SK-N-SH treated with all-trans-retinoic acid at 6 μM for 48 hours (cell line): ENCODE data around the gene CLSTN2.

ENCODE experiments used
- ATAC-seq: fragments of 200-7000 bp; cut with Tn5 transposase; 3 replicates; pipeline ENCODE4 v1.9.1; 2020; ENCODE audit warnings: mild to moderate bottlenecking, moderate library complexity
- ARNTL ChIP-seq: fragments of 450-650 bp; formaldehyde crosslinking; IDR thresholded peaks from 2 replicates; pipeline ENCODE4 v1.5.0; 2020; ENCODE audit warnings: low read depth, mild to moderate bottlenecking, moderate library complexity, borderline replicate concordance
- BACH2 ChIP-seq: fragments of 250-450 bp; sonication (Bioruptor Pico); IDR thresholded peaks from 2 replicates; pipeline ENCODE4 v1.9.0; 2021; ENCODE audit warnings: mild to moderate bottlenecking, borderline replicate concordance
- CSDC2 ChIP-seq: fragments of 250-450 bp; sonication (Bioruptor Pico); IDR thresholded peaks from 2 replicates; pipeline ENCODE4 v1.5.0; 2020; ENCODE audit warnings: mild to moderate bottlenecking, moderate library complexity
- CSRNP3 ChIP-seq: fragments of 250-450 bp; sonication (Bioruptor Pico); IDR thresholded peaks from 2 replicates; pipeline ENCODE4 v1.5.1; 2021; ENCODE audit warnings: mild to moderate bottlenecking, moderate library complexity
- ESRRG ChIP-seq: fragments of 250-450 bp; sonication (Bioruptor Pico); IDR thresholded peaks from 2 replicates; pipeline ENCODE4 v1.6.1; 2021; ENCODE audit warnings: mild to moderate bottlenecking
- GLIS3 ChIP-seq: fragments of 250-450 bp; sonication (Bioruptor Pico); IDR thresholded peaks from 2 replicates; pipeline ENCODE4 v1.5.0; 2020; ENCODE audit warnings: mild to moderate bottlenecking, moderate library complexity
- ISL1 ChIP-seq: fragments of 250-450 bp; sonication (Bioruptor Pico); IDR thresholded peaks from 2 replicates; pipeline ENCODE4 v2.1.2; 2022; ENCODE audit warnings: mild to moderate bottlenecking, moderate library complexity
- OSR1 ChIP-seq: fragments of 250-450 bp; sonication (Bioruptor Pico); IDR thresholded peaks from 2 replicates; pipeline ENCODE4 v1.8.0; 2022; ENCODE audit warnings: moderate library complexity, mild to moderate bottlenecking, inconsistent platforms
- PATZ1 ChIP-seq: fragments of 250-450 bp; sonication (Bioruptor Pico); IDR thresholded peaks from 2 replicates; pipeline ENCODE4 v1.8.0; 2020; ENCODE audit warnings: mild to moderate bottlenecking, moderate library complexity, borderline replicate concordance
- POU6F1 ChIP-seq: fragments of 250-450 bp; sonication (Bioruptor Pico); IDR thresholded peaks from 2 replicates; pipeline ENCODE4 v1.8.0; 2021; ENCODE audit warnings: low read depth, mild to moderate bottlenecking, moderate library complexity, borderline replicate concordance
- PPARA ChIP-seq: fragments of 250-450 bp; sonication (Bioruptor Pico); IDR thresholded peaks from 2 replicates; pipeline ENCODE4 v1.5.0; 2020; ENCODE audit warnings: mild to moderate bottlenecking, borderline replicate concordance
- RARB ChIP-seq: fragments of 250-450 bp; sonication (Bioruptor Pico); IDR thresholded peaks from 2 replicates; pipeline ENCODE4 v1.8.0; 2021; ENCODE audit warnings: mild to moderate bottlenecking, moderate library complexity
- SNAI2 ChIP-seq: fragments of 250-450 bp; sonication (Bioruptor Pico); IDR thresholded peaks from 2 replicates; pipeline ENCODE4 v1.5.0; 2020; ENCODE audit warnings: mild to moderate bottlenecking, moderate library complexity
- TCF4 ChIP-seq: fragments of 250-450 bp; sonication (Bioruptor Pico); IDR thresholded peaks from 2 replicates; pipeline ENCODE4 v1.8.0; 2021; ENCODE audit warnings: mild to moderate bottlenecking, moderate library complexity, borderline replicate concordance
- TOX ChIP-seq: fragments of 250-450 bp; sonication (Bioruptor Pico); IDR thresholded peaks from 2 replicates; pipeline ENCODE4 v1.8.0; 2021; ENCODE audit warnings: mild to moderate bottlenecking, moderate library complexity, borderline replicate concordance
- ZFP3 ChIP-seq: fragments of 250-450 bp; sonication (Bioruptor Pico); IDR thresholded peaks from 2 replicates; pipeline ENCODE4 v1.5.0; 2020; ENCODE audit warnings: mild to moderate bottlenecking, moderate library complexity
- ZFP30 ChIP-seq: fragments of 450-650 bp; formaldehyde crosslinking; IDR thresholded peaks from 2 replicates; pipeline ENCODE4 v1.5.0; 2022; ENCODE audit warnings: mild to moderate bottlenecking, moderate library complexity
- ZNF565 ChIP-seq: fragments of 450-650 bp; formaldehyde crosslinking; conservative IDR thresholded peaks from 2 replicates; pipeline ENCODE4 v1.5.0; 2020; ENCODE audit warnings: low read depth, mild to moderate bottlenecking, moderate library complexity
- ZNF70 ChIP-seq: fragments of 450-650 bp; formaldehyde crosslinking; IDR thresholded peaks from 2 replicates; pipeline ENCODE4 v1.5.0; 2020; ENCODE audit warnings: mild to moderate bottlenecking, moderate library complexity
- ZNF8 ChIP-seq: fragments of 450-650 bp; formaldehyde crosslinking; IDR thresholded peaks from 2 replicates; pipeline ENCODE4 v1.5.0; 2020; ENCODE audit warnings: mild to moderate bottlenecking, moderate library complexity
- TF ChIP-seq, protein P1 (sequence below): fragments of 250-450 bp; sonication (Bioruptor Pico); IDR thresholded peaks from 2 replicates; pipeline ENCODE4 v1.5.0; 2020; ENCODE audit warnings: mild to moderate bottlenecking, moderate library complexity

Gene CLSTN2

GRCh38 chr3:140103166-140103565 is 168.2 kb downstream of the CLSTN2 start:
- TF ChIP-seq CSDC2 (CRISPR knock-in tag), result no peak
- no peak for TF ChIP-seq SNAI2
- TF ChIP-seq ESRRG (CRISPR knock-in tag), result no peak
- no peak for TF ChIP-seq ZNF565
- TF ChIP-seq ZNF70, result no peak
- TF ChIP-seq RARB, result no peak
- TF ChIP-seq ZFP30 (CRISPR knock-in tag), result no peak
- no peak for TF ChIP-seq TOX (CRISPR knock-in tag)
- no peak for TF ChIP-seq PPARA
- TF ChIP-seq, protein P1, sequence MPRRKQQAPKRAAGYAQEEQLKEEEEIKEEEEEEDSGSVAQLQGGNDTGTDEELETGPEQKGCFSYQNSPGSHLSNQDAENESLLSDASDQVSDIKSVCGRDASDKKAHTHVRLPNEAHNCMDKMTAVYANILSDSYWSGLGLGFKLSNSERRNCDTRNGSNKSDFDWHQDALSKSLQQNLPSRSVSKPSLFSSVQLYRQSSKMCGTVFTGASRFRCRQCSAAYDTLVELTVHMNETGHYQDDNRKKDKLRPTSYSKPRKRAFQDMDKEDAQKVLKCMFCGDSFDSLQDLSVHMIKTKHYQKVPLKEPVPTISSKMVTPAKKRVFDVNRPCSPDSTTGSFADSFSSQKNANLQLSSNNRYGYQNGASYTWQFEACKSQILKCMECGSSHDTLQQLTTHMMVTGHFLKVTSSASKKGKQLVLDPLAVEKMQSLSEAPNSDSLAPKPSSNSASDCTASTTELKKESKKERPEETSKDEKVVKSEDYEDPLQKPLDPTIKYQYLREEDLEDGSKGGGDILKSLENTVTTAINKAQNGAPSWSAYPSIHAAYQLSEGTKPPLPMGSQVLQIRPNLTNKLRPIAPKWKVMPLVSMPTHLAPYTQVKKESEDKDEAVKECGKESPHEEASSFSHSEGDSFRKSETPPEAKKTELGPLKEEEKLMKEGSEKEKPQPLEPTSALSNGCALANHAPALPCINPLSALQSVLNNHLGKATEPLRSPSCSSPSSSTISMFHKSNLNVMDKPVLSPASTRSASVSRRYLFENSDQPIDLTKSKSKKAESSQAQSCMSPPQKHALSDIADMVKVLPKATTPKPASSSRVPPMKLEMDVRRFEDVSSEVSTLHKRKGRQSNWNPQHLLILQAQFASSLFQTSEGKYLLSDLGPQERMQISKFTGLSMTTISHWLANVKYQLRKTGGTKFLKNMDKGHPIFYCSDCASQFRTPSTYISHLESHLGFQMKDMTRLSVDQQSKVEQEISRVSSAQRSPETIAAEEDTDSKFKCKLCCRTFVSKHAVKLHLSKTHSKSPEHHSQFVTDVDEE, result no peak
- no peak for TF ChIP-seq CSRNP3 (CRISPR knock-in tag)
- TF ChIP-seq PATZ1 (CRISPR knock-in tag), result no peak
- no peak for TF ChIP-seq ZFP3 (CRISPR knock-in tag)
- TF ChIP-seq BACH2 (CRISPR knock-in tag), result no peak
- TF ChIP-seq OSR1 (CRISPR knock-in tag), result no peak
- no peak for TF ChIP-seq POU6F1 (CRISPR knock-in tag)
- TF ChIP-seq GLIS3 (CRISPR knock-in tag), result no peak
- TF ChIP-seq ZNF8 (CRISPR knock-in tag), result no peak

GRCh38 chr3:140103986-140104645 is 169.1 kb downstream of the CLSTN2 start:
- no peak for ATAC-seq
- no peak for TF ChIP-seq ESRRG (CRISPR knock-in tag)
- no peak for TF ChIP-seq ARNTL (CRISPR knock-in tag)
- TF ChIP-seq ISL1 (CRISPR knock-in tag), result no peak
- TF ChIP-seq PPARA, result no peak
- TF ChIP-seq POU6F1 (CRISPR knock-in tag), result no peak
- no peak for TF ChIP-seq TOX (CRISPR knock-in tag)
- no peak for TF ChIP-seq BACH2 (CRISPR knock-in tag)
- TF ChIP-seq TCF4 (CRISPR knock-in tag), result no peak
- TF ChIP-seq OSR1 (CRISPR knock-in tag), result no peak
- TF ChIP-seq, protein P1, result no peak
- no peak for TF ChIP-seq PATZ1 (CRISPR knock-in tag)
- TF ChIP-seq, all 23 proteins: peak for 0

More at GRCh38 chr3:140103166-140103565, 168.2 kb downstream of the CLSTN2 start:
- ATAC-seq, result no peak
